Kidney (tissue), 14 donors: Measurements from ENCODE around the gene SYNGR2. TPM values are rescaled to one million over a fixed set of nuclear protein-coding genes. Genes with fewer than 3 reads are reported as not detected.

Source experiments
- DNase-seq, 5 donors: peaks; one replicate each; pipeline ENCODE4 v3.0.0-alpha.2; 2013 to 2020
- FAIRE-seq: peaks from 2 replicates; lab custom pipeline; 2012; peaks lifted over from hg19 to GRCh38; lab: Jason Lieb, UNC
- H3K27ac ChIP-seq, 2 donors: one replicate each; pipeline ENCODE4 v1.7.0; 2013; ENCODE audit warnings: low read depth in 2 of 2, low read length in 2 of 2, inconsistent platforms in 1 of 2
- H3K27me3 ChIP-seq: one replicate; pipeline ENCODE4 v1.7.1; 2013; ENCODE audit warnings: low read length, inconsistent platforms; ENCODE audit not compliant: control insufficient read depth, insufficient read depth
- H3K36me3 ChIP-seq, 3 donors: one replicate each; pipeline versions ENCODE4 v1.7.0 to v1.7.1; 2013; ENCODE audit warnings: low read length in 3 of 3, control low read depth in 1 of 3, inconsistent platforms in 1 of 3; ENCODE audit not compliant: insufficient read depth in 3 of 3, control insufficient read depth in 2 of 3
- H3K4me1 ChIP-seq, 3 donors: one replicate each; pipeline versions ENCODE4 v1.7.0 to v1.7.1; 2013; ENCODE audit warnings: low read length in 3 of 3, inconsistent platforms in 1 of 3, low read depth in 1 of 3; ENCODE audit not compliant: control insufficient read depth in 2 of 3, insufficient read depth in 2 of 3
- H3K4me3 ChIP-seq, 3 donors: one replicate each; pipeline versions ENCODE4 v1.7.0 to v1.8.1; 2013; ENCODE audit warnings: low read length in 3 of 3, control low read depth in 1 of 3, inconsistent platforms in 1 of 3
- H3K9ac ChIP-seq, 3 donors: one replicate each; pipeline versions ENCODE4 v1.7.0 to v1.7.1; 2013; ENCODE audit warnings: low read length in 3 of 3, control low read depth in 1 of 3, inconsistent platforms in 1 of 3
- H3K9me3 ChIP-seq, 3 donors: one replicate each; pipeline versions ENCODE4 v1.7.0 to v1.7.1; 2013; ENCODE audit warnings: low read length in 3 of 3, control low read depth in 1 of 3, inconsistent platforms in 1 of 3; ENCODE audit not compliant: control insufficient read depth in 2 of 3, insufficient read depth in 1 of 3
- intact Hi-C: fragments of 100-400 bp; cut with DNase I; formaldehyde crosslinking; loops from one replicate; pipeline ENCODE4 v1.11.1; 2022
- polyA plus RNA-seq: library from polyadenylated mRNA; stranded (reverse); fragments of 350-450 nt; fragmentation: Illumina TruSeq; extraction: RNeasy Lipid Tissue Mini Kit (QIAGEN cat#74804); gene quantifications from one replicate; pipeline ENCODE4 v1.2.3, GENCODE V29; 2014; ENCODE audit warnings: low read depth, low replicate concordance; ENCODE audit not compliant: insufficient read depth
- total RNA-seq: library from RNA; stranded (reverse); fragmentation: NEBNext Ultra II Directional; extraction: Animal tissue kit (Norgen Biotek cat#: 25700); gene quantifications from one replicate; pipeline ENCODE4 v1.2.1, GENCODE V29; 2021
- TF ChIP-seq, protein P1 (sequence below): IDR thresholded peaks from 3 replicates; pipeline ENCODE4 v1.5.1; 2012; ENCODE audit warnings: mild to moderate bottlenecking, moderate library complexity, borderline replicate concordance; ENCODE audit not compliant: insufficient read depth; ENCODE audit errors: extremely low read depth
- donor health status: control.
- donor health status: control.
- donor health status: control.
- donor health status: control.
- donor health status: control.
- donor health status: DM: yes; HTN: yes; CAD: no.
- donor health status: Normal renal cell carcinoma (clear cell type).

SYNGR2 gene
- total and polyA plus RNA-seq, 2 donors from 2014 or later: 149 to 165 TPM

DNA sequence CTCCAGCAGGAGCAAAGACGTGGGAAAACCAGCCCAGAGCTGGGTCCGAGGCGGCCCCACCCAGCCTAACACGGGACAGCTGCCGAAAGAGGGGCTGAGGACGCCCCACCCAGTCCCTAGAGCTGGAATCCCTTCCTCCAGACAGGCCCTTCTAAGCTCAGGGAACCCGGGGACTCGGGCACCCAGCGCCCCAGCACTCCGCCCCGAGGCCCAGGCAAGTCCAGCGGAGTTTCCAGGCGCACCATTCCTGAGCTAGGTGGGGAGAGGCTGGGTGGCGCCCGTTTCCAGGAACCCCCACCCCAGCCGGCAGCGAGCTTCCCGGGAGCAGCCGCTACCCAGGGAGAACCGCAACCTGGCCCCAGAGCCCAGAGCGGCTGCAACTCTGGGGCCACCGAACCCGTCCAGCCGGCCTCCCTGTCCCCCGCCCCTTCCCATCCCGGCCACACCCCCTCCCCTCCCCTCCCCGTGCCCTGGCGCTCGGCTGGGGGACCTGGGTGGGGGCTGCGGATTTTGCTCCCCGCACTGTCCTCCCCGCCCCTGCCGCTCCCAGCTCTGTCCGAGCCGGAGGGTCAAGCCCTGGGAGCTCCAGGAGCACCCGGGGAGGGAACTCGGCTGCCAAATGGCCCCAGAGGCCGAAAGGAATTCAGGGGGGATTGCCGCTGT is 40.4 kb upstream of the SYNGR2 start:
- no peaks in the 10 kb centered on the region for H3K27me3 ChIP-seq
- DNase-seq: peak; percentile 50 to 89 (median 58)
- intact Hi-C loops: no loop called here
- TF ChIP-seq, protein P1, sequence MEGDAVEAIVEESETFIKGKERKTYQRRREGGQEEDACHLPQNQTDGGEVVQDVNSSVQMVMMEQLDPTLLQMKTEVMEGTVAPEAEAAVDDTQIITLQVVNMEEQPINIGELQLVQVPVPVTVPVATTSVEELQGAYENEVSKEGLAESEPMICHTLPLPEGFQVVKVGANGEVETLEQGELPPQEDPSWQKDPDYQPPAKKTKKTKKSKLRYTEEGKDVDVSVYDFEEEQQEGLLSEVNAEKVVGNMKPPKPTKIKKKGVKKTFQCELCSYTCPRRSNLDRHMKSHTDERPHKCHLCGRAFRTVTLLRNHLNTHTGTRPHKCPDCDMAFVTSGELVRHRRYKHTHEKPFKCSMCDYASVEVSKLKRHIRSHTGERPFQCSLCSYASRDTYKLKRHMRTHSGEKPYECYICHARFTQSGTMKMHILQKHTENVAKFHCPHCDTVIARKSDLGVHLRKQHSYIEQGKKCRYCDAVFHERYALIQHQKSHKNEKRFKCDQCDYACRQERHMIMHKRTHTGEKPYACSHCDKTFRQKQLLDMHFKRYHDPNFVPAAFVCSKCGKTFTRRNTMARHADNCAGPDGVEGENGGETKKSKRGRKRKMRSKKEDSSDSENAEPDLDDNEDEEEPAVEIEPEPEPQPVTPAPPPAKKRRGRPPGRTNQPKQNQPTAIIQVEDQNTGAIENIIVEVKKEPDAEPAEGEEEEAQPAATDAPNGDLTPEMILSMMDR: no peak
- peak overlapping the region in 2 of 3 donors; percentile 4 to 46 for H3K9ac ChIP-seq
- peak overlapping the region; percentile 71 to 74 for H3K27ac ChIP-seq
- H3K9me3 ChIP-seq: no peaks in the 10 kb centered on the region
- FAIRE-seq: no peak
- H3K4me1 ChIP-seq: peaks cover 0 to 19% (median 0%) of the 10 kb centered on the region in 3 donors
- H3K36me3 ChIP-seq: peaks cover 0 to 3% (median 0%) of the 10 kb centered on the region in 3 donors
- peak overlapping the region in 2 of 3 donors; percentile 42 to 62 for H3K4me3 ChIP-seq

DNA sequence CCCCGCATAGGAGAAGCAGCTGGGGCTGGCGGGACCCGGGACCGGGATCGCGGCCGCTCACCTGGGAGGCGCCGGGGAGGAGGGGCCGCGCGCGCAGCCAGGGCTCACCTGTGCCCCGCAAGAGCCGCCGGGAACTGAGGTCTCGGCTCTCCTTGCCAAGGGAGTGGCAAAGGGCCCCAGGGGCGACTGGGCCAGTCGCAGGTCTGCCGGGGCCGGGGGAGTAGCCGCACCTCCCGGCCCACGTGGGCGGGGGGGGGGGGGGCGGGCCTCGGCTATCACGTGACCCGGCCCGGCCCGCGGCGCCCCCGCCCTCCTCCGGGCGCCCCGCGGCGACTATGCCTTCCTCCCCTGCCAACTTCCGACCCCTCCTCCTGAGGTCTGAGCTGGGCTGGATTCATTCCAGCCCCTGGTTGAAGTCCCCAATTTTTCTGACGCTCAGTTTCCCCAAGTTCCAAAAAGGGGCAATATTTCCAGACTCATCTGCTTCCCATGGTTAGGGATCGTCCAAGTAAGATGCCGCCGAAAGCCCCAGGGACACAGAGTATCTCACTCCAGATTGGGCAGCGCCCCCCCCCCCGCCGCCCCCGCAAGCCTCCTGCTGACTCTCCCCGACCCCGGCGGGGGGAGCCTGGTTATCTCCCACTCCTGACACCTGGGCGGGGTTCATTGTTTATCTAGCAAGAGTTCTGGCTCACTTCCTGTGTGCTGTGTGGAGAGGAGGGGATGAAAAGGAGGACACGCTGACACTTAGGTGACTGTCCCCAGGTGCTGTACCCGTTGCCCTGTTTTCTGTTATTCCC is 39.6 kb upstream of the SYNGR2 start, which contains the start of gene TMC6:
TMC6 (minus strand) TSS at position 205 of the 800 bp plus-strand sequence. CDS start 1,923 bp downstream, outside the sequence.
- intact Hi-C loops: no loop called here
- Histone ChIP-seq H3K9me3 (no peaks in the 10 kb centered on the region), H3K4me1 (peaks cover 0 to 19% (median 0%) of the 10 kb centered on the region in 3 donors), H3K36me3 (no peaks in the 10 kb centered on the region), H3K27me3 (no peaks in the 10 kb centered on the region), H3K9ac (peak within 1 kb of the TSS in 2 of 3 donors; percentile 4 to 46), H3K27ac (peak within 1 kb of the TSS; percentile 71 to 74), H3K4me3 (peak within 1 kb of the TSS; percentile 12 to 62 (median 55))
- FAIRE-seq: no peak
- DNase-seq: peak; percentile 58 to 95 (median 70)
- TF ChIP-seq, protein P1: no peak

DNA sequence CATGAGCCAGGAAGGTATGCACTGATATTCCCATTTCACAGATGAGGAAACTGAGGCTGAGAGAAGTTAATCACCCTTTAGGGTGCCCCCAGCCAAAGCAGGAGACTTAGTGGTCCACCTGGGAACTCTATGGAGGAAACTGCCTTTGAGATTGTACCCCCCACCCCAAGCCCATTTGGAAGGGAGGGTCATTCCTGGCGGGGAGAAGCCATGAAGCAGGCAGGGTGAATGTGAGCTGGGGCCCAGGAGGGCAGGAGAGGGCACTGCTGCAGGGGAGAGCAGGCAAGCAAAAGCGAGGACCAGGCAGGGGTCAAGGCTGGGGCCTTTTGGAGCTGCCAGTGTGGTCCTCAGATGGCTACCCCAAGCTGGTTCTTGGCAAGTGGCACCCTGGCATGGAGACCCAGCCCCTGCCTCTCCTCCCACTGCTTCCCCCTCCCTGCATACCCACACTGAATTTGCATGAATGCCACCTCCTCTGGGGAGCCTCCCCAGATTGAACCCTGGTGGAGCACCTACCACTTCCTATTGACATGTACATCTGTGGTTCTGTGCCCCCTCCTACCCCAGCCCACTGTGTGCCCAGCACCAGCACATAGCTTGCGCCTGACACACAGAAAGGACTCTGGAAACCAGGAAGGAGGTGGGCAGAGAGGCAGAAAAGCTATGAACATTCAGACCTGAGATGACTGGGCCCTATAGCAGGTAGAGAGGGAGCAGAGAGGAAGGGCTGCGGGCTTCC is 38.9 kb upstream of the SYNGR2 start:
- H3K9ac ChIP-seq: no peak overlapping the region
- H3K4me3 ChIP-seq: no peak overlapping the region
- TF ChIP-seq, protein P1: no peak

More for the DNA sequence above, 38.9 kb upstream of the SYNGR2 start:
- FAIRE-seq (no peak), DNase-seq (peak in 1 of 5 donors; percentile 80)
- intact Hi-C loops: no loop called here
- Histone ChIP-seq H3K27me3 (no peaks in the 10 kb centered on the region), H3K9me3 (no peaks in the 10 kb centered on the region), H3K4me1 (peaks cover 0 to 22% (median 0%) of the 10 kb centered on the region in 3 donors), H3K36me3 (no peaks in the 10 kb centered on the region), H3K27ac (peak overlapping the region; percentile 3 to 5)
